SU-DHL-6 (cell line): ENCODE measurements around the gene TFAP2E.

ENCODE experiments used
- H2AFZ ChIP-seq: fragments of 200-600 bp; sonication (generic); 2 replicates; pipeline ENCODE4 v1.6.1; 2014; ENCODE audit warnings: low read depth, mild to moderate bottlenecking, moderate library complexity, mixed read lengths, antibody characterized with exemption, low read length; ENCODE audit not compliant: severe bottlenecking
- H3F3A ChIP-seq: fragments of 200-600 bp; shearing (Covaris generic); 2 replicates; pipeline ENCODE4 v1.6.0; 2016; ENCODE audit warnings: antibody characterized with exemption, mild to moderate bottlenecking; ENCODE audit not compliant: insufficient read depth
- H3K27ac ChIP-seq: fragments of 200-600 bp; sonication (generic); 2 replicates; pipeline ENCODE4 v1.5.1; 2016; ENCODE audit warnings: low read depth, mild to moderate bottlenecking, low read length, moderate library complexity, mixed read lengths
- H3K27me3 ChIP-seq: fragments of 200-600 bp; sonication (generic), shearing (Covaris generic); 2 replicates; pipeline ENCODE4 v1.6.0; 2014; ENCODE audit warnings: mild to moderate bottlenecking, low read length
- H3K36me3 ChIP-seq: fragments of 200-600 bp; sonication (generic); 2 replicates; pipeline ENCODE4 v1.6.1; 2014; ENCODE audit warnings: mild to moderate bottlenecking, low read length, mixed read lengths
- H3K4me2 ChIP-seq: fragments of 300-600, 200-600 bp; shearing (Covaris generic), sonication (generic); 2 replicates; pipeline ENCODE4 v1.6.0; 2014; ENCODE audit warnings: low read length, low read depth, mild to moderate bottlenecking; ENCODE audit not compliant: poor library complexity, severe bottlenecking
- H3K4me3 ChIP-seq: fragments of 200-600 bp; sonication (generic); 2 replicates; pipeline ENCODE4 v1.5.1; 2014; ENCODE audit warnings: antibody characterized with exemption, low read length, mild to moderate bottlenecking, mixed read lengths; ENCODE audit not compliant: insufficient read depth, poor library complexity, severe bottlenecking
- H3K79me2 ChIP-seq: fragments of 200-600 bp; sonication (generic); 2 replicates; pipeline ENCODE4 v1.6.1; 2014; ENCODE audit warnings: mild to moderate bottlenecking, low read length, moderate library complexity; ENCODE audit not compliant: insufficient read depth
- H3K9ac ChIP-seq: fragments of 200-600 bp; sonication (generic); 2 replicates; pipeline ENCODE4 v1.7.0; 2014; ENCODE audit warnings: mild to moderate bottlenecking, low read length
- H3K9me2 ChIP-seq: fragments of 200-600 bp; sonication (generic); replicated peaks from 2 replicates; pipeline ENCODE4 v1.6.1; 2014; ENCODE audit warnings: low read length; ENCODE audit not compliant: insufficient read depth
- H3K9me3 ChIP-seq: fragments of 200-600 bp; sonication (generic); 2 replicates; pipeline ENCODE4 v1.6.1; 2014; ENCODE audit warnings: low read length, mixed read lengths; ENCODE audit not compliant: insufficient read depth
- H4K20me1 ChIP-seq: fragments of 200-600 bp; sonication (generic); 2 replicates; pipeline ENCODE4 v1.6.1; 2014; ENCODE audit warnings: low read depth, mild to moderate bottlenecking, antibody characterized with exemption, low read length, moderate library complexity, mixed read lengths
- CTCF ChIP-seq: fragments of 200-600 bp; sonication (generic); IDR thresholded peaks from one replicate; pipeline ENCODE4 v1.5.1; 2017; ENCODE audit warnings: antibody characterized with exemption, mild to moderate bottlenecking, low read length, moderate library complexity; ENCODE audit not compliant: insufficient read depth, poor library complexity, severe bottlenecking
- EZH2phosphoT487 ChIP-seq: fragments of 200-600 bp; sonication (generic), shearing (Covaris generic); conservative IDR thresholded peaks from 2 replicates; pipeline ENCODE4 v1.6.1; 2018; ENCODE audit warnings: mild to moderate bottlenecking, antibody characterized with exemption, low read length, moderate library complexity, mixed read lengths

TFAP2E gene

GRCh38 chr1:35561972-35562680 is 11.0 kb upstream of the TFAP2E start:
- Histone ChIP-seq H3K4me3 (no peak overlapping the region), H4K20me1 (no peaks in the 10 kb centered on the region), H3K27me3 (no peaks in the 10 kb centered on the region), H3K9me2 (no peaks in the 10 kb centered on the region), H2AFZ (no peak overlapping the region), H3K4me2 (no peak overlapping the region), H3K9ac (no peak overlapping the region), H3K79me2 (0 out of 2 replicates have a peak, but pooled peaks cover 9% of the 10 kb centered on the region), H3K9me3 (no peaks in the 10 kb centered on the region), H3K36me3 (no peaks in the 10 kb centered on the region), H3F3A (0 out of 2 replicates have a peak, but pooled peaks cover 10% of the 10 kb centered on the region), H3K27ac (no peak overlapping the region)
- no peak for TF ChIP-seq EZH2phosphoT487
- no peak for TF ChIP-seq CTCF

GRCh38 chr1:35563166-35563565 is 9.9 kb upstream of the TFAP2E start:
- no peak overlapping the region for H3K9ac ChIP-seq
- no peak overlapping the region for H3K4me2 ChIP-seq
- 0 out of 2 replicates have a peak, but pooled peaks cover 5% of the 10 kb centered on the region for H3K79me2 ChIP-seq
- H3K9me3 ChIP-seq = no peaks in the 10 kb centered on the region
- H3K36me3 ChIP-seq = no peaks in the 10 kb centered on the region
- no peaks in the 10 kb centered on the region for H4K20me1 ChIP-seq
- no peak overlapping the region for H3K27ac ChIP-seq
- TF ChIP-seq EZH2phosphoT487 = no peak
- H2AFZ ChIP-seq = no peak overlapping the region
- no peak overlapping the region for H3K4me3 ChIP-seq
- H3F3A ChIP-seq = 0 out of 2 replicates have a peak, but pooled peaks cover 5% of the 10 kb centered on the region
- H3K27me3 ChIP-seq = no peaks in the 10 kb centered on the region
- no peaks in the 10 kb centered on the region for H3K9me2 ChIP-seq

DNA sequence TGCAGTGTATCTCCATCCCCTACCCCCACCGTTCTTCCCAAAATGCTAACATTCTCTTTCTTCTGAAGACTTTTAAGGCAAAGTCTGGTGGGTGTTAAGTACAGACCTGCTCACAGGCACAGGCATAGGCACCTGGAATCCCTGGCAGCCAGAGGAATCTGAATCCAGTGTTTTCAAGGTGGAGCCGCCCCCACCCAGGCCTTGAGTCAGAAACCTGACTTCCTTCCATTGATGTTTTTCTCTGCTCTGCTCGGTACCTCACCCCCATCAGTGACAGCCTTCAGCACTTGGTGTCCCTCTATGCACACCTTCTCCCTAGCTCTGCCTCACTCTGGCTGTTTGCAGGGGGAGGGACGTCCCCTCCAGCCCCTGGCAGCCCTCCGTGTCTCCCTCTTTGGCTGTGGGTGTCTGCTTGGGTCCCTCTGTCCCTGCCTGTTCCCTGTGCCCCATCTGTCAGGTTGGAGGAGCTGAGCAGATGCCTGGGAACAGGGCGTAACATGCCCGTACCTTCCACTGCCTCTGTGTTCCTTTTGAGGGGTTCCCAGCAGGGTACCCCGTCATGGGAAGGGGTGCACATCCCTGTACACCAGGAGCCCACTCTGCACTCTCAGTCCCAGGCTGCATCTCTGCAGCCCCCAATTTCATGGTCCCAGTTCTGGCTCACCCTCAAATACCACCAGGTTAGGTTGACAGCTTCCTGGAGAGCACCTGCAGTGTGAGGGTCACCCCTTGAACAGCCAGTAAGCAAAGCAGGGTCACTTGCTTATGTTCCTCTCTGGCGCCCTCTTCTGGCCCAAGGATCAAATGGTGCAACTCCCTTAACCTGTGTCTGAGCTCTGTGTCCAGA is 8.9 kb upstream of the TFAP2E start:
- Histone ChIP-seq H4K20me1 (no peaks in the 10 kb centered on the region), H3K4me3 (no peak overlapping the region), H3K27ac (no peak overlapping the region), H3K27me3 (no peaks in the 10 kb centered on the region), H3K4me2 (no peak overlapping the region), H2AFZ (no peak overlapping the region), H3F3A (no peaks in the 10 kb centered on the region), H3K79me2 (no peaks in the 10 kb centered on the region), H3K9ac (no peak overlapping the region), H3K36me3 (no peaks in the 10 kb centered on the region), H3K9me3 (no peaks in the 10 kb centered on the region), H3K9me2 (no peaks in the 10 kb centered on the region)
- TF ChIP-seq CTCF (peak; percentile 90), EZH2phosphoT487 (no peak)
